HEK293 (cell line): ENCODE measurements around the gene HPD.
A peak's percentile ranks its signal among the peaks of the same experiment; 100 is the strongest.

Experiments
- KLF9 ChIP-seq: fragments of 450-650 bp; formaldehyde crosslinking; IDR thresholded peaks from 2 replicates; pipeline ENCODE4 v1.5.1; 2016; ENCODE audit warnings: missing biosample characterization, missing genetic modification characterization, low read depth
- PRDM1 ChIP-seq: fragments of 450-650 bp; formaldehyde crosslinking; IDR thresholded peaks from 2 replicates; pipeline ENCODE4; 2016; ENCODE audit warnings: missing biosample characterization, missing genetic modification characterization
- YY1 ChIP-seq: fragments of 450-650 bp; formaldehyde crosslinking; IDR thresholded peaks from 2 replicates; pipeline ENCODE4 v1.5.1; 2018; ENCODE audit warnings: missing biosample characterization, missing genetic modification characterization
- ZNF23 ChIP-seq: fragments of 450-650 bp; formaldehyde crosslinking; IDR thresholded peaks from 2 replicates; pipeline ENCODE4 v1.5.1; 2016; ENCODE audit warnings: missing biosample characterization, missing genetic modification characterization, borderline replicate concordance
- ZNF426 ChIP-seq: fragments of 450-650 bp; formaldehyde crosslinking; IDR thresholded peaks from 2 replicates; pipeline ENCODE4 v1.5.1; 2017; ENCODE audit warnings: missing biosample characterization, missing genetic modification characterization, mild to moderate bottlenecking, inconsistent platforms, moderate library complexity
- ZNF501 ChIP-seq: fragments of 450-650 bp; formaldehyde crosslinking; IDR thresholded peaks from 2 replicates; pipeline ENCODE4 v1.5.1; 2016; ENCODE audit warnings: missing biosample characterization, missing genetic modification characterization
- ZNF549 ChIP-seq: fragments of 450-650 bp; IDR thresholded peaks from 2 replicates; pipeline ENCODE4 v1.5.1; 2018; ENCODE audit warnings: missing biosample characterization, missing genetic modification characterization, mild to moderate bottlenecking, inconsistent platforms, moderate library complexity
- ZNF624 ChIP-seq: fragments of 450-650 bp; formaldehyde crosslinking; IDR thresholded peaks from 2 replicates; pipeline ENCODE4 v1.5.1; 2017; ENCODE audit warnings: missing biosample characterization, missing genetic modification characterization
- ZNF654 ChIP-seq: fragments of 450-650 bp; formaldehyde crosslinking; IDR thresholded peaks from 2 replicates; pipeline ENCODE4 v1.5.1; 2016; ENCODE audit warnings: low read depth, missing biosample characterization, missing genetic modification characterization
- ZNF707 ChIP-seq: fragments of 450-650 bp; formaldehyde crosslinking; IDR thresholded peaks from 2 replicates; pipeline ENCODE4 v1.5.1; 2016; ENCODE audit warnings: missing biosample characterization, missing genetic modification characterization
- ZNF747 ChIP-seq: fragments of 450-650 bp; formaldehyde crosslinking; IDR thresholded peaks from 2 replicates; pipeline ENCODE4 v1.5.1; 2016; ENCODE audit warnings: missing biosample characterization, missing genetic modification characterization
- ZSCAN16 ChIP-seq: fragments of 450-650 bp; formaldehyde crosslinking; IDR thresholded peaks from 2 replicates; pipeline ENCODE4 v1.5.1; 2016; ENCODE audit warnings: missing biosample characterization, missing genetic modification characterization
- TF ChIP-seq, protein P1 (sequence below): fragments of 450-650 bp; formaldehyde crosslinking; IDR thresholded peaks from 2 replicates; pipeline ENCODE4 v1.5.1; 2016; ENCODE audit warnings: missing biosample characterization, missing genetic modification characterization
- TF ChIP-seq, protein P2 (sequence below): fragments of 450-650 bp; formaldehyde crosslinking; IDR thresholded peaks from 2 replicates; pipeline ENCODE4 v1.5.1; 2016; ENCODE audit warnings: missing biosample characterization, missing genetic modification characterization

DNA sequence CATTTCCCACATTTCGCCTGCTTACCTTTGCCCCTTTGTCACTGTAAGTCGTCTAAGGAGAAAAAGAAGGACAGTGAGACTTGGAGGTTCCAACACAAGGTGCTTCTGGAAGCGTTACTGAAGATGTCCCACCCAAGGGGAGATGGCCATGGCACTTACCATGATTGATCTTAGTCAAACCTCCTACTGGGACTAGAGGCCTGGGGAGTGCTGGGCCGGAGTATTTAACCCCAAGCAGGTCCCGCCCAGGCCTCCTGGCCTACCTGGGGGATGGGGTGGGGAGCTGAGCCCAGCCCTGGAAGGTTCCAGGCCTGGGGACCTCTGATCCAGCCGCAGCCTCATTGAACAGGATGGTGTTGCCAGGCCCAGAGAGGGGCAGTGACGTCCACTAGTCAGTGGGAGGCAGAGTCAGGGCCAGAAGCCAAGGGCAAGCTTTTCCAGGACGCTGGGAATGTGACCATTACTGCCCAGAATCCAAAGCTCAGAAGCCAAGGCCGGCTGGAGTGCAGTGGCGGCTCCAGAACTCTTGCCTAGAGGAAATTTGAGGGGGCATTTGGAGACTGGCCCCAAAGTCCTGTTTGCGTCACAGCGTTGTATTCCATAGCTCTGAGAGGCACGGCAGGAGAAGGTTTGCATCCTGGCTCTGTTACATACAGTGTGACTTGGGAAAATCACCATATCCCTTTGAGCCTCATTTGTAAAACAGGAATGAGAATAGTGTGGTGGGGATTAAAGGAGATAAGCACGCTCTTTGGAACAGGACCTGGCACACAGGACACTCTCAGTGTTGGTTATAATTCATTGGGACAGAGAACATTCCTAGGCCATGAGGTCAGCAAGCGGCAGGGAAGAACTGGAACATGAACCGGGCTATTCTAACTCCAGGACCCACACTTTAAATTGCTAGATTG is at the start of gene HPD:
- no peak for TF ChIP-seq KLF9 (tag by site-specific recombination)
- no peak for TF ChIP-seq ZNF23
- TF ChIP-seq, protein P1, sequence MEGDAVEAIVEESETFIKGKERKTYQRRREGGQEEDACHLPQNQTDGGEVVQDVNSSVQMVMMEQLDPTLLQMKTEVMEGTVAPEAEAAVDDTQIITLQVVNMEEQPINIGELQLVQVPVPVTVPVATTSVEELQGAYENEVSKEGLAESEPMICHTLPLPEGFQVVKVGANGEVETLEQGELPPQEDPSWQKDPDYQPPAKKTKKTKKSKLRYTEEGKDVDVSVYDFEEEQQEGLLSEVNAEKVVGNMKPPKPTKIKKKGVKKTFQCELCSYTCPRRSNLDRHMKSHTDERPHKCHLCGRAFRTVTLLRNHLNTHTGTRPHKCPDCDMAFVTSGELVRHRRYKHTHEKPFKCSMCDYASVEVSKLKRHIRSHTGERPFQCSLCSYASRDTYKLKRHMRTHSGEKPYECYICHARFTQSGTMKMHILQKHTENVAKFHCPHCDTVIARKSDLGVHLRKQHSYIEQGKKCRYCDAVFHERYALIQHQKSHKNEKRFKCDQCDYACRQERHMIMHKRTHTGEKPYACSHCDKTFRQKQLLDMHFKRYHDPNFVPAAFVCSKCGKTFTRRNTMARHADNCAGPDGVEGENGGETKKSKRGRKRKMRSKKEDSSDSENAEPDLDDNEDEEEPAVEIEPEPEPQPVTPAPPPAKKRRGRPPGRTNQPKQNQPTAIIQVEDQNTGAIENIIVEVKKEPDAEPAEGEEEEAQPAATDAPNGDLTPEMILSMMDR (tag by site-specific recombination): no peak
- no peak for TF ChIP-seq ZNF426 (tag by site-specific recombination)
- no peak for TF ChIP-seq PRDM1
- peak; percentile 28; the same call in 1 of the 2 replicates for TF ChIP-seq ZNF501
- no peak for TF ChIP-seq YY1 (tag by site-specific recombination)
- TF ChIP-seq ZNF549: no peak
- no peak for TF ChIP-seq ZNF624
- no peak for TF ChIP-seq ZNF707 (tag by site-specific recombination)
- TF ChIP-seq ZNF654 (tag by site-specific recombination): no peak
- TF ChIP-seq, protein P2, sequence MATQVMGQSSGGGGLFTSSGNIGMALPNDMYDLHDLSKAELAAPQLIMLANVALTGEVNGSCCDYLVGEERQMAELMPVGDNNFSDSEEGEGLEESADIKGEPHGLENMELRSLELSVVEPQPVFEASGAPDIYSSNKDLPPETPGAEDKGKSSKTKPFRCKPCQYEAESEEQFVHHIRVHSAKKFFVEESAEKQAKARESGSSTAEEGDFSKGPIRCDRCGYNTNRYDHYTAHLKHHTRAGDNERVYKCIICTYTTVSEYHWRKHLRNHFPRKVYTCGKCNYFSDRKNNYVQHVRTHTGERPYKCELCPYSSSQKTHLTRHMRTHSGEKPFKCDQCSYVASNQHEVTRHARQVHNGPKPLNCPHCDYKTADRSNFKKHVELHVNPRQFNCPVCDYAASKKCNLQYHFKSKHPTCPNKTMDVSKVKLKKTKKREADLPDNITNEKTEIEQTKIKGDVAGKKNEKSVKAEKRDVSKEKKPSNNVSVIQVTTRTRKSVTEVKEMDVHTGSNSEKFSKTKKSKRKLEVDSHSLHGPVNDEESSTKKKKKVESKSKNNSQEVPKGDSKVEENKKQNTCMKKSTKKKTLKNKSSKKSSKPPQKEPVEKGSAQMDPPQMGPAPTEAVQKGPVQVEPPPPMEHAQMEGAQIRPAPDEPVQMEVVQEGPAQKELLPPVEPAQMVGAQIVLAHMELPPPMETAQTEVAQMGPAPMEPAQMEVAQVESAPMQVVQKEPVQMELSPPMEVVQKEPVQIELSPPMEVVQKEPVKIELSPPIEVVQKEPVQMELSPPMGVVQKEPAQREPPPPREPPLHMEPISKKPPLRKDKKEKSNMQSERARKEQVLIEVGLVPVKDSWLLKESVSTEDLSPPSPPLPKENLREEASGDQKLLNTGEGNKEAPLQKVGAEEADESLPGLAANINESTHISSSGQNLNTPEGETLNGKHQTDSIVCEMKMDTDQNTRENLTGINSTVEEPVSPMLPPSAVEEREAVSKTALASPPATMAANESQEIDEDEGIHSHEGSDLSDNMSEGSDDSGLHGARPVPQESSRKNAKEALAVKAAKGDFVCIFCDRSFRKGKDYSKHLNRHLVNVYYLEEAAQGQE: no peak
- no peak for TF ChIP-seq ZSCAN16 (tag by site-specific recombination)
- TF ChIP-seq ZNF747 (tag by site-specific recombination): no peak
